Stomach (tissue), 9 donors: Measurements from ENCODE around the gene SHISA4. TPM values are rescaled to one million over a fixed set of nuclear protein-coding genes. Genes with fewer than 3 reads are reported as not detected.

ENCODE experiments used
- DNase-seq, 2 donors: peaks; one replicate each; pipeline versions ENCODE4 v3.0.0 to v3.0.0-alpha.2; 2013 to 2019
- H3K27ac ChIP-seq, 5 donors: fragments of 200-600 bp in 4 of 5; sonication (generic) in 4 of 5; one replicate each; pipeline ENCODE4 v1.5.1; 2013 to 2019; ENCODE audit warnings: mild to moderate bottlenecking in 1 of 5, moderate library complexity in 1 of 5
- H3K27me3 ChIP-seq, 3 donors: fragments of 200-600 bp; sonication (generic); one replicate each; pipeline ENCODE4 v1.5.1; 2017 to 2019; ENCODE audit warnings: mixed run types in 1 of 3
- H3K36me3 ChIP-seq, 4 donors: fragments of 200-600 bp; sonication (generic); 1 replicate in 3 of 4; 2 replicates in 1 of 4; pipeline ENCODE4 v1.5.1; 2016 to 2019
- H3K4me1 ChIP-seq, 4 donors: fragments of 200-600 bp; sonication (generic); one replicate each; pipeline ENCODE4 v1.5.1; 2016 to 2019
- H3K4me3 ChIP-seq, 4 donors: fragments of 200-600 bp; sonication (generic) in 3 of 4; one replicate each; pipeline ENCODE4 v1.5.1; 2016 to 2019; ENCODE audit warnings: mild to moderate bottlenecking in 1 of 4
- H3K9me3 ChIP-seq, 4 donors: fragments of 200-600 bp; sonication (generic); one replicate each; pipeline ENCODE4 v1.5.1; 2016 to 2019
- CTCF ChIP-seq, 7 experiments: fragments of 450-650 bp in 4 of 7; fragments of 200-600 bp in 3 of 7; sonication (generic) in 3 of 7; IDR thresholded peaks; one replicate each; pipeline ENCODE4 v1.5.1; 2016 to 2019; ENCODE audit warnings: antibody characterized with exemption in 7 of 7, control low read depth in 2 of 7, mild to moderate bottlenecking in 1 of 7
- EP300 ChIP-seq: sonication (generic); formaldehyde crosslinking; IDR thresholded peaks from one replicate; pipeline ENCODE4 v1.6.1; 2017; ENCODE audit warnings: antibody characterized with exemption
- POLR2A ChIP-seq, 4 donors: fragments of 450-650 bp; IDR thresholded peaks; one replicate each; pipeline ENCODE4 v1.6.1; 2016; ENCODE audit warnings: antibody characterized with exemption in 4 of 4, control low read depth in 2 of 4, mild to moderate bottlenecking in 1 of 4, moderate library complexity in 1 of 4
- POLR2AphosphoS5 ChIP-seq, 3 donors: sonication (generic); formaldehyde crosslinking; IDR thresholded peaks; one replicate each; pipeline ENCODE4 v1.6.1; 2016; ENCODE audit warnings: antibody characterized with exemption in 3 of 3
- WGBS, 5 donors: extraction: QIAGEN DNeasy Blood & Tissue Kit in 3 of 5; methylation state at CpG; one replicate each; pipeline versions ENCODE4 v1.1.5 to v1.1.7; 2013 to 2018; 5-methylcytosine and 5-hydroxymethylcytosine counted together
- intact Hi-C: fragments of 100-400 bp; cut with DNase I; formaldehyde crosslinking; loops from one replicate; pipeline ENCODE4 v1.15.1; 2023; ENCODE audit warnings: low total_unique reads
- polyA plus RNA-seq, 3 donors: library from polyadenylated mRNA; stranded (reverse); fragments of 200-250 nt; gene quantifications; one replicate each; pipeline ENCODE4 v1.2.3, GENCODE V29; 2013
- total RNA-seq, 5 donors: library from RNA; depleted of rRNA; stranded (reverse); fragments of >200 nt; gene quantifications; one replicate each; pipeline versions ENCODE4 v1.1.0 to v1.2.3, GENCODE V29; 2014 to 2016
- donor health status: healthy with polysubstance abuse.
- donor health status: Bipolar disorder and iron deficiency.
- donor health status: healthy.

SHISA4 gene
- total and polyA plus RNA-seq, 8 donors: 0.87 to 33.3 (median 13.3) TPM

GRCh38 chr1:201912832-201913231 is 24.1 kb downstream of the SHISA4 start:
- Histone ChIP-seq H3K36me3 (no peaks in the 10 kb centered on the region), H3K4me1 (peaks cover 10 to 86% (median 51%) of the 10 kb centered on the region in 4 donors), H3K27me3 (no peaks in the 10 kb centered on the region), H3K4me3 (no peak overlapping the region), H3K9me3 (no peaks in the 10 kb centered on the region), H3K27ac (peak overlapping the region in 4 of 5 donors; percentile 81 to 90 (median 86))
- intact Hi-C loops: no loop called here
- peak; percentile 33 to 63 (median 34) for TF ChIP-seq POLR2AphosphoS5 (IDR thresholded peaks at IDR 0.05)
- TF ChIP-seq EP300: no peak
- peak in 1 of 2 donors; percentile 60 for DNase-seq
- WGBS, 5 donors: 47 to 60% (median 51%) methylated on average over 5 of the region's 5 CpGs

GRCh38 chr1:201914456-201915235 is 25.9 kb downstream of the SHISA4 start:
- Histone ChIP-seq H3K4me3 (no peak overlapping the region), H3K9me3 (no peaks in the 10 kb centered on the region), H3K4me1 (peaks cover 10 to 87% (median 55%) of the 10 kb centered on the region in 4 donors), H3K27ac (peak overlapping the region in 4 of 5 donors; percentile 81 to 90 (median 86)), H3K36me3 (no peaks in the 10 kb centered on the region), H3K27me3 (no peaks in the 10 kb centered on the region)
- 69 to 76% (median 74%) methylated on average over 13 to 14 of the region's 14 CpGs for WGBS, 5 donors
- intact Hi-C loops: no loop called here
- peak in 2 of 3 donors; percentile 16 to 60 for TF ChIP-seq POLR2AphosphoS5 (IDR thresholded peaks at IDR 0.05)
- no peak for TF ChIP-seq EP300
- no peak for DNase-seq

GRCh38 chr1:201916649-201917249 is 28.1 kb downstream of the SHISA4 start:
- 23 to 34% (median 31%) methylated on average over 11 of the region's 11 CpGs for WGBS, 5 donors
- no peaks in the 10 kb centered on the region for H3K9me3 ChIP-seq
- DNase-seq: peak; percentile 55 to 78
- H3K27me3 ChIP-seq: no peaks in the 10 kb centered on the region
- H3K4me1 ChIP-seq: peaks cover 10 to 85% (median 54%) of the 10 kb centered on the region in 4 donors
- intact Hi-C loops: no loop called here
- H3K4me3 ChIP-seq: peak overlapping the region in 2 of 4 donors; percentile 5 to 14
- peak overlapping the region; percentile 10 to 90 (median 86) for H3K27ac ChIP-seq
- peak; percentile 77 for TF ChIP-seq EP300
- TF ChIP-seq POLR2A (IDR thresholded peaks at IDR 0.05): no peak
- TF ChIP-seq POLR2AphosphoS5 (IDR thresholded peaks at IDR 0.05): peak; percentile 70 to 89 (median 74)
- no peak for TF ChIP-seq CTCF (IDR thresholded peaks at IDR 0.05)
- H3K36me3 ChIP-seq: peaks cover 0 to 11% (median 0%) of the 10 kb centered on the region in 4 donors

- intact Hi-C loops: no loop called here
- Histone ChIP-seq H3K9me3 (no peaks in the 10 kb centered on the region), H3K4me3 (peak overlapping the region in 2 of 4 donors; percentile 5 to 14), H3K27me3 (no peaks in the 10 kb centered on the region), H3K27ac (peak overlapping the region; percentile 41 to 90 (median 86)), H3K4me1 (peaks cover 10 to 87% (median 53%) of the 10 kb centered on the region in 4 donors), H3K36me3 (peaks cover 0 to 11% (median 2%) of the 10 kb centered on the region in 4 donors)
- 46 to 75% (median 69%) methylated on average over 7 of the region's 7 CpGs for WGBS, 5 donors
- no peak for DNase-seq
- TF ChIP-seq CTCF (IDR thresholded peaks at IDR 0.05) (no peak), EP300 (peak; percentile 84), POLR2AphosphoS5 (IDR thresholded peaks at IDR 0.05) (peak in 2 of 3 donors; percentile 61 to 66), POLR2A (IDR thresholded peaks at IDR 0.05) (no peak)
Measured at GRCh38 chr1:201917362-201918033, 28.8 kb downstream of the SHISA4 start.

GRCh38 chr1:201918343-201918742 is 29.6 kb downstream of the SHISA4 start:
- no peak for TF ChIP-seq POLR2AphosphoS5 (IDR thresholded peaks at IDR 0.05)
- no peak for TF ChIP-seq EP300
- TF ChIP-seq CTCF (IDR thresholded peaks at IDR 0.05): no peak
- no peak for TF ChIP-seq POLR2A (IDR thresholded peaks at IDR 0.05)
- Histone ChIP-seq H3K27ac (peak overlapping the region; percentile 41 to 90 (median 86)), H3K9me3 (no peaks in the 10 kb centered on the region), H3K36me3 (peaks cover 0 to 11% (median 2%) of the 10 kb centered on the region in 4 donors), H3K4me3 (no peak overlapping the region), H3K27me3 (no peaks in the 10 kb centered on the region), H3K4me1 (peaks cover 10 to 79% (median 50%) of the 10 kb centered on the region in 4 donors)
- 69 to 84% (median 77%) methylated on average over 5 of the region's 5 CpGs for WGBS, 5 donors
- intact Hi-C loops: no loop called here
- DNase-seq: no peak
